ENCODE measurements around the gene SRRM5. TPM values are rescaled to one million over a fixed set of nuclear protein-coding genes. Genes with fewer than 3 reads are reported as not detected.

The SRRM5 gene
- total and polyA plus RNA-seq, 2 of the 4 experiments (the other 2 are of a cell fraction): 0.10 TPM; not detected in 1

DNA sequence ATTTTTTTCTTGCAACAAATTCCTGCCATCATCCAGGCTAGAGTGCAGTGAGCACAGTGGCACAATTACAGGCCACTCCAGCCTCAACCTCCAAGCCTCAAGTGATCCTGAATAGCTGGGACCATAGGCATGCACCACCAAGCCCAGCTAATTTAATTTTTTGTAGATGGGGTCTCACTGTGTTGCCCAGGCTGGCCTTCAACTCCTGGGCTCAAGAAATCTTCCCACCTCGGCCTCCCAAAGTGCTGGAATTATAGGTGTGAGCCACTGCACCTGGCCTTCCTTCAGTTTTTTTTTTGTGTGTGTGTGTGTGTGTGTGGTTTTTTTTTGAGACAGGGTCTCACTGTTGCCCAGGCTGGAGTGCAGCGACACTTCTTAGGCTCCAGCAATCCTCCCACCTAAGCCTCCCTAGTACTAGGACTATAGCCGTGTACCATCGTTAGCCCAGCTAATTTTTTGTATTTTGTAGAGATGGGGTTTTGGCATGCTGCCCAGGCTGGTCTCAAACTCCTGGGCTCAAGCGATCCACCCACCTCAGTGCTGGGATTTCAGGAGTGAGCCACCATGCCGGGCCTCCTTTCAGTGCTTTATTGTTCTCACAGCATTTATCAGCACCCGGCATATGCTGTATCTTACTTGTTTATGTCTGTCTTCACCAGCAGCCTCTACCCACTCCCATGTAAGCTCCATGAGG lies 5.9 kb upstream of the SRRM5 start:
- POLR2A ChIA-PET (ENCODE audit: unreplicated experiment): interaction anchor here (0.5 kb wide), 1 partner anchor 69 kb away, joined by 3 read pairs; no protein-coding TSS in a partner anchor
- Histone ChIP-seq H4K8ac (ENCODE audit: low read depth in 2 of 2, low read length in 2 of 2) (no peak overlapping the region), H2AFZ (replicated peaks; ENCODE audit: low read length, poor library complexity) (no peak overlapping the region), H3K27ac (ENCODE audit: insufficient read depth, low read length) (no peak overlapping the region), H3K56ac (ENCODE audit: extremely low read depth, insufficient read depth, low read length) (no peak overlapping the region), H3K4me2 (ENCODE audit: low read depth, low read length) (no peak overlapping the region), H3K4ac (ENCODE audit: low read depth, low read length) (no peak overlapping the region), H3K18ac (ENCODE audit: low read depth, low read length) (no peak overlapping the region), H3K9me1 (ENCODE audit: insufficient read depth, low read length) (peaks cover 9% of the 10 kb centered on the region), H4K20me1 (ENCODE audit: insufficient read depth, low read length) (peaks cover 15% of the 10 kb centered on the region), H3K23ac (ENCODE audit: low read depth, low read length) (no peak overlapping the region), H4K5ac (ENCODE audit: low read depth, low read length) (no peak overlapping the region), H4K91ac (ENCODE audit: insufficient read depth, low read depth, low read length) (no peak overlapping the region), H2AK5ac (ENCODE audit: low read depth, low read length) (no peak overlapping the region), H3K27me3 (ENCODE audit: control insufficient read depth, insufficient read depth, low read length) (no peaks in the 10 kb centered on the region), H3K14ac (replicated peaks; ENCODE audit: low read depth, low read length) (no peak overlapping the region), H2BK120ac (ENCODE audit: low read depth, low read length) (no peak overlapping the region), H3K79me1 (ENCODE audit: low read depth in 1 of 2, low read length in 2 of 2) (peaks cover 15 to 35% of the 10 kb centered on the region in 2 experiments), H2BK20ac (ENCODE audit: low read depth, low read length) (no peak overlapping the region), H3K4me1 (ENCODE audit: control insufficient read depth, insufficient read depth, low read length) (no peaks in the 10 kb centered on the region), H3K36me3 (ENCODE audit: control insufficient read depth, insufficient read depth, low read length) (peaks cover 15% of the 10 kb centered on the region), H2AK9ac (replicated peaks; ENCODE audit: low read depth, low read length, poor library complexity) (no peak overlapping the region), H3K9ac (ENCODE audit: low read depth, low read length) (no peak overlapping the region), H2BK15ac (ENCODE audit: low read depth, low read length) (no peak overlapping the region), H3K4me3 (ENCODE audit: insufficient read depth, low read depth, low read length) (no peak overlapping the region), H2BK5ac (ENCODE audit: low read depth, low read length, poor library complexity, severe bottlenecking) (no peak overlapping the region), H3K9me3 (ENCODE audit: control insufficient read depth, insufficient read depth, low read length) (no peaks in the 10 kb centered on the region)
- no CpG with 5 or more reads among the region's 7 CpGs for WGBS, 2 experiments (ENCODE audit: extremely low coverage in 2 of 2, insufficient read length in 1 of 2)
- in situ Hi-C loops (cut with MboI; ENCODE audit: low sequenced_read_pairs): no loop called here
- no TSS peak for BruUV-seq (replicated peaks)
- DNase-seq (no peak), ATAC-seq (ENCODE audit: low read depth) (no peak)
- dilution Hi-C loops (cut with HindIII; ENCODE audit: low sequenced_read_pairs, unreplicated experiment): no loop called here
- intact Hi-C loops (cut with micrococcal nuclease): no loop called here
- TF ChIP-seq, protein P1, sequence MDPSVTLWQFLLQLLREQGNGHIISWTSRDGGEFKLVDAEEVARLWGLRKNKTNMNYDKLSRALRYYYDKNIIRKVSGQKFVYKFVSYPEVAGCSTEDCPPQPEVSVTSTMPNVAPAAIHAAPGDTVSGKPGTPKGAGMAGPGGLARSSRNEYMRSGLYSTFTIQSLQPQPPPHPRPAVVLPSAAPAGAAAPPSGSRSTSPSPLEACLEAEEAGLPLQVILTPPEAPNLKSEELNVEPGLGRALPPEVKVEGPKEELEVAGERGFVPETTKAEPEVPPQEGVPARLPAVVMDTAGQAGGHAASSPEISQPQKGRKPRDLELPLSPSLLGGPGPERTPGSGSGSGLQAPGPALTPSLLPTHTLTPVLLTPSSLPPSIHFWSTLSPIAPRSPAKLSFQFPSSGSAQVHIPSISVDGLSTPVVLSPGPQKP (IDR thresholded peaks at IDR 0.05; ENCODE audit: borderline replicate concordance, low read depth, low read length): no peak
- no peak for TF ChIP-seq SMC3 (IDR thresholded peaks at IDR 0.05; ENCODE audit: low read depth, low read length)
- no peak for TF ChIP-seq MAZ (IDR thresholded peaks at IDR 0.05; ENCODE audit: borderline replicate concordance, low read depth, low read length)
- TF ChIP-seq, protein P2, sequence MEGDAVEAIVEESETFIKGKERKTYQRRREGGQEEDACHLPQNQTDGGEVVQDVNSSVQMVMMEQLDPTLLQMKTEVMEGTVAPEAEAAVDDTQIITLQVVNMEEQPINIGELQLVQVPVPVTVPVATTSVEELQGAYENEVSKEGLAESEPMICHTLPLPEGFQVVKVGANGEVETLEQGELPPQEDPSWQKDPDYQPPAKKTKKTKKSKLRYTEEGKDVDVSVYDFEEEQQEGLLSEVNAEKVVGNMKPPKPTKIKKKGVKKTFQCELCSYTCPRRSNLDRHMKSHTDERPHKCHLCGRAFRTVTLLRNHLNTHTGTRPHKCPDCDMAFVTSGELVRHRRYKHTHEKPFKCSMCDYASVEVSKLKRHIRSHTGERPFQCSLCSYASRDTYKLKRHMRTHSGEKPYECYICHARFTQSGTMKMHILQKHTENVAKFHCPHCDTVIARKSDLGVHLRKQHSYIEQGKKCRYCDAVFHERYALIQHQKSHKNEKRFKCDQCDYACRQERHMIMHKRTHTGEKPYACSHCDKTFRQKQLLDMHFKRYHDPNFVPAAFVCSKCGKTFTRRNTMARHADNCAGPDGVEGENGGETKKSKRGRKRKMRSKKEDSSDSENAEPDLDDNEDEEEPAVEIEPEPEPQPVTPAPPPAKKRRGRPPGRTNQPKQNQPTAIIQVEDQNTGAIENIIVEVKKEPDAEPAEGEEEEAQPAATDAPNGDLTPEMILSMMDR (conservative IDR thresholded peaks at IDR 0.05; ENCODE audit: low read depth, low read length): no peak
- TF ChIP-seq NFE2L2 (IDR thresholded peaks at IDR 0.05; ENCODE audit: low read depth, low read length): no peak
- TF ChIP-seq BHLHE40 (IDR thresholded peaks at IDR 0.05; ENCODE audit: low read depth, low read length): no peak
- TF ChIP-seq MXI1 (IDR thresholded peaks at IDR 0.05; ENCODE audit: borderline replicate concordance, low read depth, low read length): no peak
- no peak for TF ChIP-seq CEBPB (IDR thresholded peaks at IDR 0.05; ENCODE audit: low read depth, low read length)
- no peak for TF ChIP-seq MAFK (IDR thresholded peaks at IDR 0.05; ENCODE audit: low read depth, low read length)
- TF ChIP-seq POLR2A (IDR thresholded peaks at IDR 0.05; ENCODE audit: low read depth, low read length): no peak
- no peak for TF ChIP-seq CHD1 (IDR thresholded peaks at IDR 0.05; ENCODE audit: low read depth, low read length)
- CTCF ChIA-PET: no interaction called here
